GM18858 (cell line): Measurements from ENCODE around the gene IMPDH1.

Source experiments
- ATAC-seq: cut with Tn5 transposase; IDR thresholded peaks from one replicate; pipeline ENCODE4 v1.9.1; 2021; ENCODE audit not compliant: unreplicated experiment

Gene IMPDH1

GRCh38 chr7:128363261-128363721 lies 46.5 kb downstream of the IMPDH1 start:
- no peak for ATAC-seq

- ATAC-seq: no peak
Observed at GRCh38 chr7:128362670-128363069, 47.1 kb downstream of the IMPDH1 start.

- ATAC-seq: no peak
Observed at GRCh38 chr7:128361411-128362379, 48.1 kb downstream of the IMPDH1 start, which contains the start of gene PRRT4. Gene PRRT4, minus strand, starts transcription at chr7:128361690.

- ATAC-seq: no peak
Observed at GRCh38 chr7:128360359-128360678, 49.5 kb downstream of the IMPDH1 start.

- ATAC-seq: no peak
Observed at GRCh38 chr7:128359939-128360338, 49.8 kb downstream of the IMPDH1 start.

- no peak for ATAC-seq
Observed at GRCh38 chr7:128359336-128359735, 50.4 kb downstream of the IMPDH1 start.

GRCh38 chr7:128358233-128358632 lies 51.5 kb downstream of the IMPDH1 start:
- ATAC-seq: no peak

GRCh38 chr7:128357217-128357613 lies 52.6 kb downstream of the IMPDH1 start:
- no peak for ATAC-seq

GRCh38 chr7:128356546-128357216 lies 53.1 kb downstream of the IMPDH1 start:
- ATAC-seq: no peak

GRCh38 chr7:128353610-128354009 lies 56.2 kb downstream of the IMPDH1 start:
- ATAC-seq: no peak

- ATAC-seq: no peak
Observed at GRCh38 chr7:128353189-128353588, 56.6 kb downstream of the IMPDH1 start.

GRCh38 chr7:128352636-128353035 lies 57.1 kb downstream of the IMPDH1 start:
- ATAC-seq: no peak

GRCh38 chr7:128352153-128352537 lies 57.6 kb downstream of the IMPDH1 start:
- ATAC-seq: no peak

GRCh38 chr7:128351296-128352152 lies 58.3 kb downstream of the IMPDH1 start:
- no peak for ATAC-seq

- no peak for ATAC-seq
Observed at GRCh38 chr7:128350708-128351295, 59.0 kb downstream of the IMPDH1 start.

- ATAC-seq: no peak
Observed at GRCh38 chr7:128349466-128349825, 60.3 kb downstream of the IMPDH1 start.

- no peak for ATAC-seq
Observed at GRCh38 chr7:128347647-128348097, 62.1 kb downstream of the IMPDH1 start.

GRCh38 chr7:128344431-128344774 lies 65.4 kb downstream of the IMPDH1 start:
- no peak for ATAC-seq

- peak; percentile 87 for ATAC-seq
Observed at GRCh38 chr7:128343554-128344430, 66.0 kb downstream of the IMPDH1 start, which contains the start of gene RBM28. Gene RBM28, minus strand, starts transcription at chr7:128343908. Its CDS starts 115 bp downstream, at chr7:128343793.
